Measurements from ENCODE around the gene SPATA20. TPM values are rescaled to one million over a fixed set of nuclear protein-coding genes. Genes with fewer than 3 reads are reported as not detected.

Gene SPATA20
- total and polyA plus RNA-seq, 12 donors: 12.6 to 88.4 (median 63.3) TPM

DNA sequence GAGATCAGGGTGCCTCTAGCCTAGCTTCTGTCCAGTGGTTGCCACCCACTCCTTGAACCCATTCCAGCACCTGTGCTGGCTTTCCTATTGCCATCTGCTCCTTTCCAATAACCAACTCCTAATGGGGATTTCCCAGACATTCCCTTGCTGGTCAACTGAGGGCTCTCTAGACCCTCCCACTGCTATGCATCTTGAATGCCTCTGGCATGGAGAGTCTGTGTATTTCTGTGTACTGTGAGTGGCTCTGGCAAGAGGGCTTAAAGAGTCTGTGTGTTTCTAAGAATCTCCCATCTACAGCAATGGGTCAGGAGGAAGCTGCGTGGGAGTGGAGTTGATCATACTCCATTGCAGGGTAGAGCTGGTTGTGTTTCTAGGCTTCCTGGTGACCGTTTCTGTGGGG is 25.5 kb upstream of the SPATA20 start:
- H3K4me1 ChIP-seq: peaks cover 0 to 19% (median 0%) of the 10 kb centered on the region in 9 donors
- WGBS, 2 donors: 72 to 77% methylated on average over 2 of the region's 2 CpGs
- DNase-seq (no peak), ATAC-seq (no peak)
- intact Hi-C loops (cut with DNase I): no loop called here
- TF ChIP-seq, protein P1, sequence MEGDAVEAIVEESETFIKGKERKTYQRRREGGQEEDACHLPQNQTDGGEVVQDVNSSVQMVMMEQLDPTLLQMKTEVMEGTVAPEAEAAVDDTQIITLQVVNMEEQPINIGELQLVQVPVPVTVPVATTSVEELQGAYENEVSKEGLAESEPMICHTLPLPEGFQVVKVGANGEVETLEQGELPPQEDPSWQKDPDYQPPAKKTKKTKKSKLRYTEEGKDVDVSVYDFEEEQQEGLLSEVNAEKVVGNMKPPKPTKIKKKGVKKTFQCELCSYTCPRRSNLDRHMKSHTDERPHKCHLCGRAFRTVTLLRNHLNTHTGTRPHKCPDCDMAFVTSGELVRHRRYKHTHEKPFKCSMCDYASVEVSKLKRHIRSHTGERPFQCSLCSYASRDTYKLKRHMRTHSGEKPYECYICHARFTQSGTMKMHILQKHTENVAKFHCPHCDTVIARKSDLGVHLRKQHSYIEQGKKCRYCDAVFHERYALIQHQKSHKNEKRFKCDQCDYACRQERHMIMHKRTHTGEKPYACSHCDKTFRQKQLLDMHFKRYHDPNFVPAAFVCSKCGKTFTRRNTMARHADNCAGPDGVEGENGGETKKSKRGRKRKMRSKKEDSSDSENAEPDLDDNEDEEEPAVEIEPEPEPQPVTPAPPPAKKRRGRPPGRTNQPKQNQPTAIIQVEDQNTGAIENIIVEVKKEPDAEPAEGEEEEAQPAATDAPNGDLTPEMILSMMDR (IDR thresholded peaks at IDR 0.05): no peak
- H3K27me3 ChIP-seq: no peaks in the 10 kb centered on the region
- H3K4me3 ChIP-seq: no peak overlapping the region
- no peaks in the 10 kb centered on the region for H3K36me3 ChIP-seq
- H3K9me3 ChIP-seq: no peaks in the 10 kb centered on the region
- no peak overlapping the region for H3K27ac ChIP-seq

DNA sequence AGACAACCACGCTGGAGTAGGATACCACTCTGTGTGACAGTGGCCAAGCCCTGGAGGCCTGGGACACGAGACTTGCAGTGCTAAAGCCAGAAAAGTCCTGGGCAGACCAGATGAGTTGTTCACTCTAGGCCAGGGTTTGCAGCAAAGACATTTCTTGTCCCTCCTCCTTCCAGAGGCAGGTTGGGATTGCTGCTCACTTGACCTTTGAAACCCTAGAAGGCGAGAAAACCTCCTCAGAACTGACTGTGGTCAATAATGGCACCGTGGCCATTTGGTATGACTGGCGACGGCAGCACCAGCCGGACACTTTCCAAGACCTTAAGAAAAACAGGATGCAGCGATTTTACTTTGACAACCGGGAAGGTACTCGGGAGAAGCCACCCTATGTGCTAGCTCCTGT is 24.2 kb upstream of the SPATA20 start:
- no peak for ATAC-seq
- TF ChIP-seq, protein P1 (IDR thresholded peaks at IDR 0.05): no peak
- Histone ChIP-seq H3K27ac (no peak overlapping the region), H3K4me3 (no peak overlapping the region), H3K4me1 (peaks cover 0 to 11% (median 0%) of the 10 kb centered on the region in 9 donors), H3K27me3 (no peaks in the 10 kb centered on the region), H3K9me3 (no peaks in the 10 kb centered on the region), H3K36me3 (no peaks in the 10 kb centered on the region)
- no peak for DNase-seq
- intact Hi-C loops (cut with DNase I): no loop called here
- 96 to 97% methylated on average over 10 of the region's 10 CpGs for WGBS, 2 donors

DNA sequence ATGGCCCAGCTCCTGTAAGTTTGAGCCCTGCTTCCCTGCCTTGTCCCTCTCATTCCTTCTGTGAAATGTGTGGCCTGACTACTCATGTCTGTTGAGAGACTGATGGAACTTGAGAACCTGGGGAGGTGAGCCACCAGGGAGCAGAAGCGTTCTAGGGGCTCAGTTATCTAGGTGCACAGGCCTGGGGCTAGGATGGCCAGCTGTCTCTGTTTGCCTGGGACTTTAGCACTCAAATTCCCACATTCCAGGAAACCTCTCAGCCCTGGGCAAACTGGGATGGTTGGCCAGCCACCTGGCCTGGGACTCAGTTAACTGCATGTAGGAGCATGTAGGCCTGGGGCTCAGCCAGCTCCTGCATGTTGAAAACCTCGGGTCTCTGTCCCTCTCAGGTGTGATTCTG is 23.8 kb upstream of the SPATA20 start:
- TF ChIP-seq, protein P1 (IDR thresholded peaks at IDR 0.05): no peak
- H3K36me3 ChIP-seq: no peaks in the 10 kb centered on the region
- H3K4me1 ChIP-seq: peaks cover 0 to 6% (median 0%) of the 10 kb centered on the region in 9 donors
- no peaks in the 10 kb centered on the region for H3K9me3 ChIP-seq
- ATAC-seq: no peak
- 86 to 89% methylated on average over 2 of the region's 2 CpGs for WGBS, 2 donors
- DNase-seq: no peak
- intact Hi-C loops (cut with DNase I): no loop called here
- no peaks in the 10 kb centered on the region for H3K27me3 ChIP-seq
- no peak overlapping the region for H3K27ac ChIP-seq
- no peak overlapping the region for H3K4me3 ChIP-seq

DNA sequence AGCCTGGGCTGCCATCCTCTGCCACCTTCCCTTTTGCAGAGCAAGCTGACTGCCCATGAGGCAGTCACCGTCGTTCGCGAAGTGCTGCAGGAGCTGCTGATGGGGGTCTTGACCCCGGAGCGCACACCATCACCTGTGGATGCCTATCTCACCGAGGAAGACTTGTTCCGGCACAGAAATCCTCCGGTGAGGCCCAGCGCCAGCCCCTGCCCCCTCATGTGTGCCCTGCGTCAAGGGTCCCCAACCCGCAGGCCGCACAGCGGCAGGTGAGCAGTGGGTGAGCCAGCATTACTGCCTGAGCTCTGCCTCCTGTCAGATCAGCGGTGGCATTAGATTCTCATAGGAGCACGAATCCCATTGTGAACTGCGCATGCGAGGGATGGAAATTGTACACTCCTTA is 22.1 kb upstream of the SPATA20 start:
- WGBS, 2 donors: 93 to 95% methylated on average over 18 of the region's 18 CpGs
- TF ChIP-seq, protein P1 (IDR thresholded peaks at IDR 0.05): no peak
- intact Hi-C loops (cut with DNase I): no loop called here
- Histone ChIP-seq H3K4me1 (no peaks in the 10 kb centered on the region), H3K36me3 (no peaks in the 10 kb centered on the region), H3K4me3 (no peak overlapping the region), H3K9me3 (no peaks in the 10 kb centered on the region), H3K27ac (no peak overlapping the region), H3K27me3 (peaks cover 0 to 8% (median 0%) of the 10 kb centered on the region in 7 donors)
- ATAC-seq (no peak), DNase-seq (no peak)

Data from heart right ventricle (tissue), 16 donors.